ENCODE measurements around the gene PRUNE2.
"Not testable (repeated sequence)": the region's sequence is repeated elsewhere in the genome, so short reads cannot be mapped to it uniquely, and the experiment has no call there.

The PRUNE2 gene

DNA sequence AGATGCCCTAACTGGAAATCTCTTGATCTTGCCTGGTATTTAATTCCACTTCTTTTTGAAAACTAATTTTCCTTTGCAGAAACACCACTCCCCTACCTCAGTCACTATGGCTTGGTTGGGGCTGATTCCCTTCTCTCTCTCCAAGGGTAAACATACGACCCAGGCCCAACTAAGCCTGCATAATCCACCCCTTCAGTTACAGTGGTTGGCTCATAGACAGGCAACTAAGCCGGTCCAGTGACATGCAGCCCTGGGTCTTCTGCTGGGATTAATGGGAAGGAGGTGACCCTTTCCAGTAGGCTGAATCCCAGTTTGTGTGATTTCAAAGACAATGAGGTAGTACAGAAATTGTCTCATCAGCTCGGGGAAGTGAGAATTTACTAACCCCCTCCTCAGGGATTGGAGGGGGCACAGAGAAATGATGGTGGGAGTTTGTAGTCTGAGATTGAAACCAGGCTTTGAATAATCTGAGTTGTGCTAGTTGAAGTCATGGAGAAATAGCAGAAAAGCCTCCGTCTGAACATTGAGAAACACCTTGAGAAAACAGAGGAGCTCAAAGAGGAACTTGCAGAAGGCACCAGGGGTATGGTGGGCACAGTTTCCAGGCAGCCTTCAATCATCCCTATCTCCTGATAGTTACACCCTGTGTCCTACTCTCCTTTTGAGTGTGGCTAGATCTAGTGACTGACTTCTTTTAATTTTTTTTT is 298.0 kb downstream of the PRUNE2 start:
- no peak for DNase-seq (ENCODE audit: low read depth in 1 of 2, low spot score in 1 of 2)

DNA sequence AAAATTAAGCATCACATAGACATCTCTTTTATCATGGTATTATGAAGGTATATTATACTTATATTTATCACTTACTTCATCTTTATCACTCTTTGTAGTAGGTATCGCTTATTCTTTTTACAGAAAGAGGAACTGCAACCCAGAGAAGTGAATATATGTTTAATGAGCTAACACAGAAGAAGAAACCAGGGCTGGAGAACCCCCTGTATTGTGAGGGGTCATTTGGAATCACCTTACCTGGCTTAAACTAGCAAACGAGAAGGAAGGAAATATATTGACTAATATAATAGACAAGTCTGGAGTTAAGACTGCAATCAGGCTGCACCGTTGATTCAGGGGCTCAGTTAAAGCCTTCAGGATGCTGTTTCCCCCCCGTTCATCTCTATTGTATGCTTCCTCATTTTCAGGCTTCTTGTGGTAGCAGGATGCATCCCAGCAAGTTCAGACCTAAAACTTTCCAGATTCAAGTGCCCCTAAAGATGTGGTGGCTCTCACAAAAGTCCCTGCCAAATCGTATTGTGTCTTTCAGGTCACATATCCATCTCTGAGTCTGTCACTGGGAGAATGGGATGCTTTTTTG is 300.5 kb downstream of the PRUNE2 start:
- no peak for DNase-seq (ENCODE audit: low read depth in 1 of 2, low spot score in 1 of 2)

DNA sequence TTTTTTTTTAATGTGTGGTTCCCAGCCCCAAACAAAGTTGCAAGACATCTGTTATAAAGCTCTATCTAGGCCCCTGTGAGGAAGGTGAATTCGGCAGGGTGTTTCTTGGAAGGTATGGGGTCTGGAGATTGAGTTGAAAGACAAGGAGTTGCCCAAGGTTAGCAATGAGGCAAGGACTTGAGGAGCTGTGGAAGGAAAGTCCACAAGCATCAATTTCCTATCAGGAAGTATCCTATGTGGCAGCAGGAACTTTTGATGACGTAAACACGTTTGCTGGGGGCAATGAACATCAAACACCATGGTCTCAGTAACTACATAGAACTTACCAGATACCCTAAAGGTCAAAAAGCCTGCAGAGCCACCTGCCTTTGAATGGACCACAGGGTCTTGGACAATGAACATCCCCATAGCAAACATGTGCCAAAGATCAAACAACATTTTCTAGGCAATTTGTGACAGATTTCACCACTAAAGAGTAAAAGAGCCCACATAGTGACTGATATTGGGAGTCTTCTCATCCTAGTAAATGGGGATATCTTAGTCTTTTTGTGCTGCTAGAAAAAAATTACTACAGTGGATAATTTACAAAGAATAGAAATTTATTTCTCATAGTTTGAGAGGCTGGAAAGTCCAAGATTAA is 301.9 kb downstream of the PRUNE2 start:
- no peak for DNase-seq (ENCODE audit: low read depth in 1 of 2, low spot score in 1 of 2)

DNA sequence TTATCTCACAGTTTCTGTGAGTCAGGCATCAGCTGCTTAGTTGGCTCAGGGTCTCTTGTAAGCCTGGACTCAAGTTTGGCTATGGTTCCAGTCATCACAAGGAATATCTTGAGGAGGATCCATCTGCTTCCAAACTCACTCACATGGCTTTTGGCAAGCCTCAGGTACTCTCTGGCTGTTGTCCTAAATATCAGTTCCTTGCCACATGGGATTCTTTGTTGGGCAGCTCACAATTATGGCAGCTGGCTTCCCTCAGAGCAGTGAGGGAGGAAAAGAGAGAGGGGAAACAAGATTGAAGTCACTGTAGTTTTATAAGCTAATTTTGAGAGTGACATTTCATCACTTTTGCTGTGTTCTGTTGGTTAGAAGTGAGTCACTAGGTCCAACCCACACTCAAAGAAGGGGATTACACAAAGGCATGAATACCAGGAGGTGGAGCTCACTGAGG is 302.4 kb downstream of the PRUNE2 start:
- DNase-seq (ENCODE audit: low read depth in 1 of 2, low spot score in 1 of 2), result no peak

DNA sequence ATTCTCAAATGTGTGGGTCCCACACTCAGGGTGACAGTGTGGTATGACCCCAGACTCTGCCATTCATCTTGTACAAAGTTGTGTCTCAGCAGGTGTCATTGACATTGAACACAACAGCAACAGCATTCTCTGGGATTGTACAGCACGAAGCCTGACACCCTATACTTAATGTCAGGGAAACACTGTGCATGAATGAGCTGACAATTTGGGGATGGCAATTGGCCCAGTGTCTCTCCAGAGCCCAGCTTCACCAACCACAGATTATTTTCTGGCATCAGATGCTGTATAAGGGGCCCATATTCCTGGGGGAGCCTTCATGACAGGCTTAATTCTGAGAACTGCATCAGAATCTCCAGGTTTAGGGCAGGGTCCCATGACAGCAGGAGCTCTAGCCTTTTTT is 303.7 kb downstream of the PRUNE2 start:
- DNase-seq (ENCODE audit: low read depth in 1 of 2, low spot score in 1 of 2), result no peak

DNA sequence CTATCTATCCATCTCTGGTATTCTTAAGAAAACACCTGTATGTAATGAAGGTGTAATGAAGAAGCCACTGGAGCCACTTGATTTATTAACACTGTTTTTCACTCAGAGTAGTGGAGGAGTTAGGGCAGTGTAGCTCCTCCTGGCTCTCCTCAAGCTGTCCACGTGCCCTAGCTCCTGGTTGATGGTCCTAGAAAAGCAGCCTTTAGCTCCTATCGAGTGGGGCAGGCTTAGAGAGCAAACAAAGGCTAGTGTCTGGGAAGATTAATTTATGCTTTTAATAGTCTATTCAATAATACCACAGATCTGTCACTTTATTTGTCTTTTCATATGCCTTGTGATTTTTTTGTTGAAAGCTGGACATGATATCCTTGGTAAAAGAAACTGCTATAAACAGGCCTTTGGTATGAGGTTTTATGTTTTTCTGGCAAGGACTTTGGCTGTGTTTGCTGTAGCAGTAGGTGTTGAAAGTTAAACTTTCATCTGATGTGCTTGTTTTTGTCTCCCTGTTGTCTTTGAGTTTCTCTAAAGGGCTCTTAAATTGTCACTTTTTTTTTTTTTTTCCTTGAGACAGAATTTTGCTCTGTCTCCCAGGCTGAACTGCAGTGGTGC is 305.8 kb downstream of the PRUNE2 start:
- DNase-seq (ENCODE audit: low read depth in 1 of 2, low spot score in 1 of 2), result no peak

DNA sequence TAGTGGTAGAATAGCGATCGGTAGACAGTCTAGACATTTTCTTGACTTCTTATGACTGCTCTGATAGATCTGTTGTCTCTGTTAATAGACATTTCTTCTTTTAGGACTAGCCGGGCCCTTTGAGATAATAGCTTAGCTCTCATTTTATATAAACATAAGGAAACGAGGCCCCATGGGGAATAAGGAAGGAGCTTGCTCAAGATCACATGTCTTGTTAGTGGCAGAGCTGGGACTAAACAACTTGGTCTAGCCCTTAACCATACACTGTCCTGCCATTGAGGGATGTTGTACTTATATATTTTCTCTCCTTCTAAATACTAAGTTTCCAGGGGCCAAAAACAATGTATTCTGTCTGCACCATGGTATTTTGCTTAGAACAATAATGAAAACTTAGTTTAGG is 306.9 kb downstream of the PRUNE2 start:
- no peak for DNase-seq (ENCODE audit: low read depth in 1 of 2, low spot score in 1 of 2)

DNA sequence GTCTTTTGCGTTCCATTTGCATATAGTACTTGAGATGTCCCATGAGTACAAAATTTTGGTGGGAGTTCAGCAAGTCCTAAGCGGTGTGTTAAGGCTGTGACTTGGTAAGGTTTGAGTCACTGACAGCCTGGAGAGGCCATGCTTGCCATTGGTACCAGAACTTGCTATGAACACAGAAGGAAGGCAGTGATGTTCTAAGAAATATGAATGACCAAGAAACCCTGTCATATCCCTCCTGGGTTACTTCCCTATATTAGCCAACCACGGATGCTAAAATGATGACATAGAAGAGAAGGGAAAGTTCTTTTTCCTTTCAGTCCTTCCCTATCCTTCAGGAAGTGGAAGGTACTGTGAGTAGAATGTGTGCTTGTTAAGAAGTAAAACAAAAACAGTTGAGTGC is 310.3 kb downstream of the PRUNE2 start:
- no peak for DNase-seq (ENCODE audit: low read depth in 1 of 2, low spot score in 1 of 2)

DNA sequence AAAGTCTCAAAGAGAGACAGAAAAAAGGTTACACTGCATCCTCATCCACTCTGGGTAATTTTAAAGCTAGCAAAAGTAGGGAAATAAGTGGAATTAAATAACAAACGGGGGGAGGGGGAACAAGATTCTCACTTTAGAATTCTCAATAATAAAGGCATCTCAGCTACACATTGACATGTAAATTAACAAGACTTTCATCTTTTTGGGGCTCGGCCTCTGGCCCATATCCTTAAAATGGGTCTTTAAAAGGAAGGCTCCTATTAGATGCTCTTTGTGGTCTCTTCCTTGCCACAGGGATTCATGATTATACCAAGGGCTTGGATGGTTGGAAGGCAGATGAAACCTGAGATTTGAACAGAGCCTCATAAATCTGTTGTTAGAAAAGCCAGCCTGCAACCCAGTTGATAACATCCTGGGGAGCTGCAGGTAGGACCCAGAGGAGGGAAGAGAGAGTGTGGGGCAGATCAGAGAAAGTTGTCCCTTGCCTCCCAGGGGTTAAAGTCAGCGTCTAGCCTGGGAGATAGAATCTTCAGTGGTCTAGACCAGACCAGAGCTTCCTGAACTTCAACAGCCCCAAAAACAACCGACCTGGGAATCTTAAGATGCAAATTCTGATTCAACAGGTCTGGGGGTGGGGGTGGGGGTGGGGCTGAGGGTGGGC is 311.0 kb downstream of the PRUNE2 start:
- DNase-seq (ENCODE audit: low read depth in 1 of 2, low spot score in 1 of 2), result no peak

DNA sequence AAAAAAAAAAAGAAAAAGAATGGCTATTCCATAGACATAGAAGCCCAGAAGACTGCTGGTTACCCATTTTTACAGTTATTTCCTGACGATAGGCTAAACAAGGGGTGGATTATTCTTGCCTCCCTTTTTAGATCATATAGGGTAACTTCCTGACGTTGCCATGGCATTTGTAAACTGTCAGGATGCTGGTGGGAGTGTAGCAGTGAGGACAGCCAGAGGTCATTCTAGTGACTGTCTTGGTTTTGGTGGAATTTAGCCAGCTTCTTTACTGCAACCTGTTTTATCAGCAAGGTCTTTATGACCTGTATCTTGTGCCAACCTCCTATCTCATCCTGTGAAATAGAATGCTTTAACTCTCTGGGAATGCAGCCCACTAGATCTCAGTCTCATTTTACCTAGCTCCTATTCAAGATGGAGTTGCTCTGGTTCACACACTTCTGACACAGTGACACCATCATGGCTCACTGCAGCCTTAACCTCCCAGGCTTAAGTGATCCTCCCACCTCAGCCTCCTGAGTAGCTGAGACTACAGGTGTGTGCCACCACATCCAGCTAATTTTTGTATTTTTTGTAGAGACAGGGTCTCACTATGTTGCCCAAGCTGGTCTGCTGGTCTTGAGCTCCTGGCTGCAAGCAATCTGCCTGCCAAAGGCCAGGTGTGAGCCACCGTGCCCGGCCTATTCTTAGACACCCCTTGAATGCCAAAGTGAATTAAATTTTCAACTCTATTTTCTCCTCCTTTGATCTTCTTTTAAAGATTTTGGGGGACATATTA is 311.8 kb downstream of the PRUNE2 start:
- DNase-seq (ENCODE audit: low read depth in 1 of 2, low spot score in 1 of 2), result not testable (repeated sequence)

DNA sequence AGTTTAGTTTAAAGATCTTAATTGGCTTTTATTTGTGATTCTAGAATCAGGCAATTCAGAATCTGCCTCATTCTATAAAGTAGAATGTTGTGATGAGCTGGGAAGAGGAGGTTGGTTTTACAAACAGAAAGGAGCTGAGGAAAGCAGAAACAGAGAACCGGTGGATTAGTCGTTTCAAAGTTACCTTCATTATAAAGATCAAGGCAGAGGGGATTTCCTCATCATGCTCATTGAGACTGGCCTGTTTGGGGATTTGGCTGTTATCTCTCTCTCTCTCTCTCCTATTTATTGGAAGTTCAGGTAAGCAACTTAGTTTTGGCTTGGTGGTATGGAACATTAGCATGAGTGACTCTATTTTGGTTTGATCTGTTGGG is 313.0 kb downstream of the PRUNE2 start:
- DNase-seq (ENCODE audit: low read depth in 1 of 2, low spot score in 1 of 2), result no peak

DNA sequence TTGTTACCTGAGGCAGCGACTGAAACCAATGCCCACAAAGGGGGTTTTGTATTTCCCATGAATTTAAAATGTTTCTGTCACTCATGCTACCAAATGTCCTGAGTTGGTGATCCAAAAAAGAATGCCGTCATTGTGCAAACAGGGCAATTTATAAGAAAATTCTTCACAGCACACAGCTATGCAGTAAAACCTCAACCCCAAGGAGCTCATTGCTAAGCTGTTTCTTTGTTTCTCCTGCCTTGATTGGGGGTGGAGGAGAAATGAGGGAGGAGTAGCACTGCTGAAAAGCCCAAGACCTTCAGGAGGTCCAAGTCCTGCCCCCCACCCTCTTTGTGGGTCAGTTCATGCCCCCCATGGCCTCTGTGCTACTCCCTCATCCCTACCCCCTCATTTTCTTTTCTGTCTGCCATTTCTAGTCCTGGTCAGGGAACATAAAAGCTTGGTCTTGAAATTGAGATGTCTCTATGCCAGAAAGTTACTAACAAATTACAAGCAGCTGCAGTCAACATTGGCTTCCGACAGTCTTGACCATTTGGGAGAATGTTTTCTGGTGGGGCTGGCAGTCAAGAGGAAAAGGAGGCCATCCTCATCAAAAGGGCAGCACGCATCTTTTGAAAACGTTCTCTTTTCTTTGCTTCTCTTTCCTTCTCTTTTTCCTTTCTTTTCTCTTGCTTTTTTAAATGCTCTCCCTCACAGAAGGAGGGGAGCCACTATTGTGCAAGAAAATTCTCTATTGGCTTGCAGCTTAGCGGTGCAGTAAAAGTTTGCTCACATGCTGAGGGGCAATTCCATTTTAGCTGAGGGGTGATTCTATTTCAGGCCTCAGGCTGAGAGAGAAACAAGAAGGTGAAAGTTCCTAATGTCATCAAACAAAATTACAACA is 313.6 kb downstream of the PRUNE2 start:
- DNase-seq (ENCODE audit: low read depth in 1 of 2, low spot score in 1 of 2), result no peak

DNA sequence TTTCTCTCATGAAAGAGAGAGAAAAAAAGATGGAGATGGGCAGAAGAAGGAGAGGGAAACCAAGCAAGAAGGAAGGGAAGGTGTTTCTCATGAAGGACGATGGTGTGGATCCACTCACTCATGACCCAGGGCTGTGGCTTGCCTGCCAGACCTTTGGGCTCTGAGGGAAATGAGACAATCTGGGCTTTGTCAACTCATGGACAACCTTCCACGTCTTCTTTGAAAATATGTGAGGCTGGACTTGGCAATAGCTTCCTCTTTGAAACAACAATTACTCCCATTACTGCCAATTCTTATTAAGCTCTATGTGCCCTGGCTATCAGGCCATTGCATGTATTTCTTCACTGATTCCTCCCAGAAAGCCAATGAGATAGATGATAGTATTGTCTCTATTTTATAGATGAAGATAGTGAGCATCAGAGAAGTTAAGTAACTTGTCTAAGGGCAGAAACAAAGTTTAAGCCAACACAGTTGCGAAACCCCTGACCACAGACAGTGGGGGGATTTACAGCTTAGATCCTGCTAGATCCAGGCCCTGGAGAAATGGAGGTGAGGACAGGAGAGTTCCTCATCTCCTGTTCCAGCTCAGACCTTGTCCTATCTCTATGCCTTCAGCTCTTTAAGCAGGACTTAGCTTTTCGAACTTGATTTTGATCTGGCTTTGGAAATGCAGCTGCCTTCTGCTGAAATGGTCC is 314.5 kb downstream of the PRUNE2 start:
- no peak for DNase-seq (ENCODE audit: low read depth in 1 of 2, low spot score in 1 of 2)

DNA sequence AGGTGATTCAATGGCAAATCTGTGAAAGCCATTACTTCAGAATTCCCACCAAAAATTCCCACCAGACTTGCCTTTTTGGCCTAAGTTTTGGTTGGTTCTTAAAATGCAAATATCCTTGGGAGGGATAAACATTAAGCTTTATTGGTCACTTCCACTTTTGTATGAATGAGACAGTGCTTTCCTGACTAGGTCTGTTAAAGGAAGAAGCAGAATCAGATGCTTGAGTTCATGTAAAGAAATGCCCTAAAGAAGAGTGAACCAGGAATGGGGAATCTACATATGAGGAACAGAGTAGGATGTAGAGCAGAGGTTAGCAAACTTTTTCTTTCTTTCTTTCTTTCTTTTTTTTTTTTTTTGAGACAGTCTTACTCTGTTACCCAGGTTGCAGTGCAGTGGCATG is 317.6 kb downstream of the PRUNE2 start:
- DNase-seq (ENCODE audit: low read depth in 1 of 2, low spot score in 1 of 2), result no peak

DNA sequence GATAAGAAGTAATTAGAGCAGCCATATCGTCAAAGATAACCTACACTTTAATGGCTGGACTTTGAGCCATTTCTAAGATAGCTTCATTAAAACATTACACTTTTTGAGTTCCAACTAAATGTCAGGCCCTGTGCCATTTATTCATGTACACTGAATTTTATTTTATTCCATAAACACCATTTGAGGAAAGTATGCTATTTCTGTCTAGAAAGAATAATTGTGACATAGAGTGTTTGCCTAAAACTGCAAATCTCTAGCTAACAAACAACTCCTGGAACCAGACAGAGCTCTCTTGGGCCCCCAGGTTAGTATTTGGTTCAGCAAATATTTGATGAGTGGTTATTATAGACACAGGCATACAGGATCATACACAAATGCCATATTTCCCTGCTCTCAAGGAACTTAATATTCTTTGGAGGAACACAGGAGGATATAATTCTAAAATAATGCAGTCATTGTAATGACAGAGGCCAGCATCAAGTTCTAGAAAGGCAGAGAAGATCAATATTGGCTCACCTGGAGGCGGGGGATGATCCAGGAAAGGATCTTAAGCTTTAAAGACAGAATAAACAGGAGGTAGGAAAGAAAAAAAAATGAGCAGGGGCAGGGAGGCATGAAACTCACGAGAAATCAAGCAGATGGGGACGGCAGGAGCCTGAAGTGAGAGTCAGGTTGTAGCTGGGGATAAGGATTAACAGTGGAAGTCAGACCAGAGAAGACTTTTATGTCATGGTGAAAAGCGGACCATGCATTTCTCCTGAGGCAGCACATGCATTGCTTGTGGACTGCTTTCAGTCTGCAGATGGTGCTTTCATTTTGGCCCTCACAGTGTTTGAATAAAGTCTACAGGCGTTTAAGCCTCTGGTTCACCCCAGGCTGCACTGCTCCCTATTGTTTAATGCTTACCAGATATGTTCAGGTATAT is 319.3 kb downstream of the PRUNE2 start:
- no peak for DNase-seq (ENCODE audit: low read depth in 1 of 2, low spot score in 1 of 2)

DNA sequence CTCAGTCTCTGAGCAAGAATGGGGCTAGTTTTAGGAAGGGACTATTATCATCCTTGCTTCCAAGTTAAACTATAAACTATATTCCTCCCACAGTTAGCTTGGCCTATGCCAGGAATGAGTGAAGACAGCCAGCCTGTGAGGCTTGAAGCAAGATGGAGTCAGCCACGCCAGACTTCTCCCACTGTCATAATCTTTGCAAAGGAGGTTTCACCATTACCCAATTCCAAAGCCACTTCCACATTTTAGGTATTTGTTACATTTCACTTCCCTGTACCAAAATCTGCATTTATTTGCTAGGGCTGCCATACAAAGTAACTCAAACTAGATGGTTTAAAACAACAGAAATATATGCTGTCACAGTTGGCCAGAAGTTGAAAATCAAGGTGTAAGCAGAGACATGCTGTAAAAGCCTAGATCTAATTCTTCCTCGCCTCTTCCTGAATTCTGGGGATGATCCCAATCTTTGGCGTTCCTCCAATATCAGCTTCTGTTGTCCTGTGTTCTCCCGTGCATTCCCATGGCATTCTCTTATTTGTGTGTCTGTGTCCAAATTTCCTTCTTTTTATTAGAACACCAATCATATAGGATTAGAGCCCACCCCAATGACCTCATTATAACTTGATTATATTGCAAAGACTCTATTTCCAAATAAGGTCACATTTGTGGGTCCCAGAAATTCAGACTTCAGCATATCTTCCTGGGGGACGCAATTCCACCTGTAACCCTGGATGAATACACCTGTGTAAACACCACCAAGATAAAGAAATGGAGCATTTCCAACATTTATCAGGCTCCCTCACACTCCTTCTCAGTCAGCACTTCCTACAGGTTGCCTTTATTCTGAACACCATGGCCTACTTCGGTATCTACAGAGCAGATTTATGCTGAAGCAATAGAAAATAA is 320.2 kb downstream of the PRUNE2 start:
- no peak for DNase-seq (ENCODE audit: low read depth in 1 of 2, low spot score in 1 of 2)

DNA sequence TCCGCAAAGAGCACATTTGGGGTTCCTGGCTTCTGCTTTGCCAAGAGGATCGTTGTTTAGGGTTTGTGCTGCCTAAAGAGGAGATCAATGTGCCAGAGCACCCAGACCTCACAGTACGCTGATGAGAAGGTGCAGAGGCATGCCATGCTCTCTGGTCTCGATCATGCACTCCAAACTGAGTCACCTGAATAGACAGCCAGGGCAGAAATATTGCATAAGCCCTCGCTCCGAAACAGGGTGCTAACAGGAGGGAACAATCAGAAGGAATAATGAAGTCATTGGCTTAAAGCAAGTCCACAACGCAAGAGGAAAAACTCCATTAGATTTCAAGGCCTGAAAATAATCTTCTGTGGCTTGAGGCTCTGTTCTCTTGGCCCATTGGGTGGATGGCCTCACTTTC is 322.7 kb downstream of the PRUNE2 start:
- no peak for DNase-seq (ENCODE audit: low read depth in 1 of 2, low spot score in 1 of 2)

All from activated CD4-positive, alpha-beta T cell treated with anti-CD3 and anti-CD28 coated beads, Interleukin-2, amount 50 U/mL, for 24 hours (primary cell).